ENCODE results near the gene LRRC32.
"Not testable (repeated sequence)": the region's sequence is repeated elsewhere in the genome, so short reads cannot be mapped to it uniquely, and the experiment has no call there.

The LRRC32 gene

DNA sequence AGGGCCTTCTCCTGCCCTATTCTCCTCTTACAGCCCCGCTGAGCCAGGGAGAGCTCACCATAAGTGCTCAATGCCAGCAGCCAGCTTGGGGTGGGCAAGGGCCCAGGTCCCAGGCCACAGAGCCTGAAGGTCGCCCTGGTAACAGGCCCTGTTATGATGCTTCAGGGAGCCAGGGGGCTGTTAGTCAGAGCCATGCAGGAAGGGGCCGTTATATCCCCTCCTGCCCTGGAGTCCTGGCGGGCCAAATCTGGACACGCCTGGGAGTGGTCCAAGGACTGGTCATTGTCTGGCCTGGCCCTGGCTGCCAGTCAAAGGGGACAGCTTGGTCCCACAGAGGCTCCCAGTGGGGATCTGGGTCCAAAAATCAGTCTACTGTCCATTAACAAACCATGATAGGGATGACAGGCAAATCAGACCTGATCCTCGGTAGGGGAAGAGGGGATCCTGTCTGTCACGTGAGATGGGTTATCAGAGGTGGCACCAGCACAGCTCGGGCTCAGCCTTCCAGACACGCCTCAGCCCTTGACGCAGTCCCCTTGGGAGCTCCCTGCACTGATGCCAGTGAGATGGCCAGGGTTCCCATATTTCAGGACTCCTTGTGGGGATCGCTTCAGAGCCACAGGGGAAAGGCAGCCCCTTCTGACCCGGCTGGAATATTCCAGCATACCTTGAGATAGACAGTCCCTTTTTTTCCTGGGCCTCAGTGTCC is 55.9 kb downstream of the LRRC32 start:
- TF ChIP-seq GATA1 (IDR thresholded peaks at IDR 0.05; ENCODE audit: low read depth, low read length): no peak
- TF ChIP-seq POLR2A (IDR thresholded peaks at IDR 0.05; ENCODE audit: low read length): no peak
- no peak for DNase-seq

GRCh38 chr11:76613901-76614300 is 56.6 kb downstream of the LRRC32 start:
- DNase-seq: no peak
- TF ChIP-seq POLR2A (IDR thresholded peaks at IDR 0.05; ENCODE audit: low read length) (no peak), GATA1 (IDR thresholded peaks at IDR 0.05; ENCODE audit: low read depth, low read length) (no peak)

- DNase-seq: no peak
- no peak for TF ChIP-seq GATA1 (IDR thresholded peaks at IDR 0.05; ENCODE audit: low read depth, low read length)
- no peak for TF ChIP-seq POLR2A (IDR thresholded peaks at IDR 0.05; ENCODE audit: low read length)
These were observed 58.3 kb downstream of the LRRC32 start for GRCh38 chr11:76612226-76612625.

DNA sequence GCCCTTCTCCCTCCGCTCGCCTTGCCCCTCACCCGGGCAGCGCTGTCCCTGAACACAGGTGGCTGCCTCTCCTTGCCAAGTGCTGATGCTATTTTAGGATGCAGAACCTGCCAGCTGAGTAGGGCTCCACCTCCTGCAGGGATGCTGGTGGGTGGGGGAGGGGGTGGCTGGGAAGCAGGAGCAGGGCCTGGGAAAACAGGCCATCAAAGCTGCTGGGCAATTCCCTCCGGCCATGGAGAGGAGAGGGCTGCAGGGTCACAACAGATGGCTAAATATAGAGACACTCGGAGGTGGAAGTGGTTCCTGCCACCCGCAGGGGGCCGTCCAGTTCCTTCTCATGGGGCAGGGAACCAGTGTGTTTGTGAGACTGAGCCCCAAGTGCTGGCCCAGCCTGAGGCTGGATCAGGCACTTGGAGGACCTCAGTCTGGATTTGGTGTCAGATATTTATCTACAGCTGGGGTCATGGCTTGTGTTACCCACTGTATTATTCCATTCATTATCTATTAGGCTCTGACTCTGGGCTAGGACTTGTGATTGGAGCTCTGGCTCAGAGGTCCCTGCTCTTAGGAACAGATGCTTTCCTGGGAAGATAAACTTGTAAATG is 59.6 kb downstream of the LRRC32 start:
- DNase-seq: no peak
- TF ChIP-seq POLR2A (IDR thresholded peaks at IDR 0.05; ENCODE audit: low read length) (no peak), GATA1 (IDR thresholded peaks at IDR 0.05; ENCODE audit: low read depth, low read length) (no peak)

GRCh38 chr11:76610371-76610770 is 60.2 kb downstream of the LRRC32 start:
- TF ChIP-seq POLR2A (IDR thresholded peaks at IDR 0.05; ENCODE audit: low read length) (no peak), GATA1 (IDR thresholded peaks at IDR 0.05; ENCODE audit: low read depth, low read length) (no peak)
- no peak for DNase-seq

DNA sequence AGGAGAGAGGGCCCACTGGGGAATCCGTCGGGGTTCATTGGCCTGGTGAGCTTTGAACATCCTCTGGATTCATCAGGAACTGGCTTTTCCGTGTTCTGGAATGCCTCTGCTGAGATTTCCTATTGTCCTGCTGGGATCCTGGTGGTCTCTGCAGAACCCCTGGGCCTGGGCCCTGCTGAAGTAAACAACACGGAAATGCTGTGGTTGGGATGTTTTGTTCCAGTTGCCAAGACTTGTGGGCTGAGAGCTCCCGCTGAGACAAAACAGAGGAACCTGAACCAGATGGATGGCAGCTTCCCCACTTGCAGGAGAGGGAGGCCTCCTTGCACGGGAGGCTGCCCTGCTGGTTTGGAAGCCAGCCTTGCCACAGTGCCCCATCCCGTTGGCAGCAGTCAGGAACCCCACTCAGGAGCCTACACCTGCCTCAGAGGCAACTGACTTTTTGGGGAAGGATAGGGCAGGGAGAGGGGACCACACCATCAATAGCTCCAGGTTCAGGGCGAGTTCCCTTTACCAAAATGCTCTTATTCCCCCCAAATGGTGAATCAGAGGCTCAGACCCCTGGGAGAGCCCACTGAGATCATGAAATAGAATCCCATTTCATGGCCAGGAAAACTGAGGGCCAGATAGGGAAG is 60.7 kb downstream of the LRRC32 start:
- no peak for DNase-seq
- TF ChIP-seq POLR2A (IDR thresholded peaks at IDR 0.05; ENCODE audit: low read length) (no peak), GATA1 (IDR thresholded peaks at IDR 0.05; ENCODE audit: low read depth, low read length) (no peak)

DNA sequence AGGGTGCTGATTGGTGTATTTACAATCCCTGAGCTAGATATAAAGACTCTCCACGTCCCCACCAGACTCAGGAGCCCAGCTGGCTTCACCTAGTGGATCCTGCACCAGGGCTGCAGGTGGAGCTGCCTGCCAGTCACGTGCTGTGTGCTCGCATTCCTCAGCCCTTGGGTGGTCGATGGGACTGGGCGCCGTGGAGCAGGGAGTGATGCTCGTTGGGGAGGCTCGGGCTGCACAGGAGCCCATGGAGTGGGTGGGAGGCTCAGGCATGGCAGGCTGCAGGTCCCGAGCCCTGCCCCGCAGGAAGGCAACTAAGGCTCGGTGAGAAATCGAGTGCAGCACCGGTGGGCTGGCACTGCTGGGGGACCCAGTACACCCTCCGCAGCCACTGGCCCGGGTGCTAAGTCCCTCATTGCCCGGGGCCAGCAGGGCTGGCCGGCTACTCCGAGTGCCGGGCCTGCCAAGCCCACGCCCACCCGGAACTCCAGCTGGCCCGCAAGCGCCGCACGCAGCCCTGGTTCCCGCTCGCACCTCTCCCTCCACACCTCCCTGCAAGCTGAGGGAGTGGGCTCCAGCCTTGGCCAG is 61.6 kb downstream of the LRRC32 start:
- DNase-seq: not testable (repeated sequence)

DNA sequence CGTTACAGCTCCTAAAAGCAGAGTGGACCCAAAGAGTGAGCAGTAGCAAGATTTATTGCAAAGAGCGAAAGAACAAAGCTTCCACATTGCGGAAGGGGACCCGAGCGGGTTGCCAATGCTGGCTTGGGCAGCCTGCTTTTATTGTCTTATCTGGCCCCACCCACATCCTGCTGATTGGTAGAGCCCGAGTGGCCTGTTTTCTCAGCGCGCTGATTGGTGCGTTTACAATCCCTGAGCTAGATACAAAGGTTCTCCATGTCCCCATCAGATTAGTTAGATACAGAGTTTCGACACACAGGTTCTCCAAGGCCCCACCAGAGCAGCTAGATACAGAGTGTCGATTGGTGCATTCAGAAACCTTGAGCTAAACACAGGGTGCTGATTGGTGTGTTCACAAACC is 62.3 kb downstream of the LRRC32 start:
- DNase-seq: not testable (repeated sequence)

All from erythroblast (primary cell).